Urothelium cell line (cell line): Measurements from ENCODE around the gene DNM3.
A peak's percentile ranks its signal among the peaks of the same experiment; 100 is the strongest.
"Not testable (repeated sequence)": the region's sequence is repeated elsewhere in the genome, so short reads cannot be mapped to it uniquely, and the experiment has no call there.

Experiments used
- DNase-seq: peaks from one replicate; pipeline ENCODE4 v3.0.0; 2011; ENCODE audit warnings: low spot score, mixed read lengths
- FAIRE-seq: peaks from 2 replicates; lab custom pipeline; 2011; peaks lifted over from hg19 to GRCh38; lab: Jason Lieb, UNC

DNM3 gene

DNA sequence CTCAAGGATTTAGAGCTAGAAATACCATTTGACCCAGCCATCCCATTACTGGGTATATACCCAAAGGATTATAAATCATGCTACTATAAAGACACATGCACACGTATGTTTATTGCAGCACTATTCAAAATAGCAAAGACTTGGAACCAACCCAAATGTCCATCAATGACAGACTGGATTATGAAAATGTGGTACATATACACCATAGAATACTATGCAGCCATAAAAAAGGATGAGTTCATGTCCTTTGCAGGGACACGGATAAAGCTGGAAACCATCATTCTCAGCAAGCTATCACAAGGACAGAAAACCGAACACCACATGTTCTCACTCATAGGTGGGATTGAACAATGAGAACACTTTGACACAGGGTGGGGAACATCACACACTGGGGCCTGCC, 595.9 kb downstream of the DNM3 start:
- not testable (repeated sequence) for FAIRE-seq, DNase-seq

DNA sequence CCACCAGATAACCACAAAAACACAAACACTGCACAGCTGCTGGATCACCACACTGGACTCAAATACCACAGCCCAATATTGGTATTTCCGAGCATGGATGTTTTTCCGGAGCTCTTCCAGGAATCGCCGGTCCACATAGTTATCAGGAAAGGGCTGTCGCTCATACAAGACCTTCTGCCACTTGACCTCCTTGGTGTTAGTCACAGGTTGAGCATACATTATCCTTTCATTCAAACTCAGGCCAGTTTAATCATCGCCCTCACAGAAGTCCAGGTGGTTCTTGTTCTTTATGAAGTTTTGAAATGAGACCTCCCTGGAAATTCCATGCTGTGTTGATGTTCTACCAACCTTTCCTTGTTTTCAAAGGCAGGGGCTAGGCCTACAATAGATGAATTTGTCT, 601.1 kb downstream of the DNM3 start:
- no peak for FAIRE-seq
- no peak for DNase-seq

DNA sequence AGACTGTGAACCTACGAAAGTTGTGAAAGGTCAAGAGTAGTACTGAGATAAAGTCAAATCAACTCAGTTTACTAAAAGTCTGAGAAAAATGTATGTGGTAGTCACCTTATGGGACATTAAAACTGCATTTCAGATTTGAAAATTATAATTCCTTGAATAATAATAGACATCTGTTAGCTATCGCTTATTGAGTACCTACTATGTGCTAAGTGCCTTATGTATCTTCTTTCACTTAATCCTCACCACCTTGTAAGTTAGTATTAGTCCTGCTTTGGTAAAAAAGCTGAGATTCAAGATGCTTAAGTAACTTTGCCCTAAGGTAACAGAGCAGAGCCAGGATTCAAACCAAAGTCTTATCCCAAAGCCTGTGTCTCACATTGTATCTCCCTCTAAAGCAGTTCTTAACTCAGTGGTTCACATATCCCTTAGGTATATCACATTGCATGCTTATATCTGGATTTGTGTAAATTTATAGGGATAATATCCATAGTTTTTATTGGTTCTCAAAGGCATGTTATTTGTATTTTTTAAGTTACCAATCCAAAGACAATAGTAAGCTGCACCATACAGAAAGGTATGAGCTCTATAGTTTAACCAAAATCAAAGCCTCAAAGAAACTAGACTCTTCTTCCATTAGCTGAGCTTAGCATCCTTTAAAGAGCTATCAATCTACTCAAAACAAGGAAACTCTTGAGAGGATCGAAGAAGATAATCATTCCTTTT, 601.7 kb downstream of the DNM3 start:
- FAIRE-seq (no peak), DNase-seq (no peak)

GRCh38 chr1:172443666-172444453, 602.6 kb downstream of the DNM3 start, which contains the start of gene PIGC:
Gene PIGC (minus strand): TSS chr1:172444069. CDS start chr1:172442622, 1,447 bp downstream.
- peak; percentile 79 for FAIRE-seq

DNA sequence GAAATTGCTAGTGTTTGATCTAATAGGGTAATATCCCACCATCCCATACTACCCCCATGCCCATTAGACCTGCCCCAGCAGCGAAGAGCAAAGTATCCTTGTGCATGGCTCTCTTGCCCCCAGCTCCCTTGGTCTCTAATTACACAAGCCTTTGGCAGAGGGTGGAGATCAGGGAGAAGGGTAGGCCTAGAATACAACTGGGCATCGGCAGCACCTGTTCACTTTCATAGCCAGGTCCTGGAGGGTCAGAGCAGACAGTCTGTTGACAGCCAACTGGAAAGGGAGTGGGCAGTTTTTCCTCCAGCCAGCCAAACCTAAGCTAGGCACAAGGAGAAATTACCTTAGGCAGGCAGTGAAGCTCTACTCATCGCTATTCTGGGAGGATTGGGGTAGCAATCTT, 605.2 kb downstream of the DNM3 start:
- FAIRE-seq (no peak), DNase-seq (no peak)

More at GRCh38 chr1:172443666-172444453, 602.6 kb downstream of the DNM3 start, which contains the start of gene PIGC:
- peak; percentile 95 for DNase-seq

DNA sequence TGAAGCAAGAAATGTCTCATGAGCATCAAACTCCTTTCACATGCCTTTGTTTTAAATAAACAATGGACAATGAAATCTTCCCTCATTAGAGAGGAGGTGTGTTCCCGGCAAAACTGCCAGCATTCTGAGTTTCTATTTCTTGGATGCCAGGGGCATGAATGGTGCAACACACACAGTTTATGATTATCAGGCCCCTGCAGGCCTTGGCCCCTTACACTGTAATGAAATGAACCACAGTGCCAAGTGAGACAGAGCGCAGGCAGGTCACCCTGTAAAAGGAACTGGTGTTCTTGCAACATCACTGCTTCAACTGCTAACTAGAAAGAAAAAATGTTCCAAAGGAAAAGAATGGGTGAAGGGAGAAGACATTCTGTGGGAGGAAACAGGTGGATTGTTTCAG, 606.3 kb downstream of the DNM3 start:
- DNase-seq (no peak), FAIRE-seq (no peak)

GRCh38 chr1:172448995-172449584, 607.8 kb downstream of the DNM3 start:
- no peak for DNase-seq

DNA sequence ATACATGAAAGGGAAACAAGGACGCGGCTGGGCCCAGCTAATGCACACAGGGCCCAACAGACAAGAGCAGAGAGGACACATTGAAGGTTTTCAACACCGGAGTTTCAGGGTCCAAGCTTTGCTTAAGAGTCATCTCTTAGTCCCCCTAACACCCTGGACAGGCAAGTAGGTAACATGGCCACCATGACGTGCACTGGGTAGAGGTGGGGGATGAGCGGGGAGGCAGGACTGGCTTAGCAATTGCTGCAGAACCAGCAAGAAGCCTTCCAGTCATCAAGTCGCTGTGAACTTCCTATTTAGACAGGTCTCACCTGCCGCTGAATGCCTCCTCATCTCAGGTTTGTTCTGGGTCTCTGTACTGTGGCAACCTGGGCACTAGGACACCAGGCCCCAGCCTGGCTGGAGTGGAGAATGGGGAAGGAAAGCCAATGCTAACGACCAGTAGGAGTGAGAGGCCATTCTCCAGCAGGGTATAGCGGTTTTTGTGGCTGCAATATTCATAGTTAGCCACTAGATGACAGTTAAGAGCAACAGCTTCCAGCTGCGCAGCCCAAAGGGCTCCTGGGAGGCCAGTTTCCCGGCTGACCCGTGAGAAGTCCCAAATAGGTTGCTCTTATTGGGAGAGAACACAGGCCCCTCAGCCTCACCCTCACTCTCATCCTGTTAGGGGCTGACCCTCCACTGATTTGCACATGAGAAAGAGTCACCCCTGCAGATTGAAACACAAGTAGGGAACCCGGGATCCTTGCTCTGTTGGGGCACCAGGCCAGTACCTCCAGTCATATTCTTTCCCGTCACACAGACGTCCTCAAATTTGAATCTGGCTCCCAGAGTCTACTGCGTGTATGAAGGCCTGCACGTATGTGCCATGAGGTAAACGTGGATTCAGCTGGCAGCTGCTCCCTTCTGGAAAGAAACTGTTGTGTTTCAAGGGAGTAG, 608.6 kb downstream of the DNM3 start:
- no peak for FAIRE-seq
- DNase-seq, result peak; percentile 80

More at GRCh38 chr1:172448995-172449584, 607.8 kb downstream of the DNM3 start:
- FAIRE-seq, result no peak

DNA sequence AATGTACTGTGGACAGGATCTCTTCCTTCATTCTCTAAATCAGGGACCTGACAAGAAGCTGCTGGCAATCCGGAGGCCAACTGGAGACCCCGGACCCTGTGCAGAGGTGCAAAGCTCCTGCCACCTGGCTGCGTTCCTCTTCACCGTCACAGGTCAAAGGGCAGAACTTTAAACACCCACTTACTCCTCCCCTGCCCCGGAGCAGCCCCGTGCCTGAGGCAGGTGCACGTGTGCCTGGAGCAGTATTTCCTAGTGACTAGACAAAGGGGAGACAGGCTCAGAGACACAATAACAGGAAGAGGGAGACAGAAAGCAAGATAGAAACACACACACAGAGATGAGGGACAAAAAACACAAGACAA, 609.2 kb downstream of the DNM3 start:
- FAIRE-seq (no peak), DNase-seq (no peak)

DNA sequence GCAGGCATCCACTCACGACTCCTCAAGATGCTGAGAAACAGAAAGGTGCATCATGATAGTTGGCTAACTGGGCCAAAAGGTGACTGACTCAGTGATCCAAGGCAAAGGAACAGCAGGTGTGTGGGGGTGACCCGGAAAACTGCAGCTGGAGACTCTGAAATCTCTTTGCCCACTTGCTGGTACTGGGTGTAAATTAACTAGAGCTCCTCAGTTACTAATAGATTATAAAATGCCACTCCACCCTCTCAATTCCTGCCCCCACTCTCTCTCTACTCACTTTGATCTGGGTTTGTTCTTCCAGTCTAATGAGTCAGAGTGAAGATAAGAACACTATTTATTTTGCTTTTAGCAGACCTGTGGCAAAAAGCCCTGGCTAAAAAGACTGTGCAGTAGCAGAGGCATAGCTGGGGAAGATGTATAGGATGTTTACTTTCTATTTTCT, 609.7 kb downstream of the DNM3 start:
- FAIRE-seq (no peak), DNase-seq (no peak)

- FAIRE-seq (no peak), DNase-seq (no peak)
These were observed 611.3 kb downstream of the DNM3 start for GRCh38 chr1:172452536-172453152.

DNA sequence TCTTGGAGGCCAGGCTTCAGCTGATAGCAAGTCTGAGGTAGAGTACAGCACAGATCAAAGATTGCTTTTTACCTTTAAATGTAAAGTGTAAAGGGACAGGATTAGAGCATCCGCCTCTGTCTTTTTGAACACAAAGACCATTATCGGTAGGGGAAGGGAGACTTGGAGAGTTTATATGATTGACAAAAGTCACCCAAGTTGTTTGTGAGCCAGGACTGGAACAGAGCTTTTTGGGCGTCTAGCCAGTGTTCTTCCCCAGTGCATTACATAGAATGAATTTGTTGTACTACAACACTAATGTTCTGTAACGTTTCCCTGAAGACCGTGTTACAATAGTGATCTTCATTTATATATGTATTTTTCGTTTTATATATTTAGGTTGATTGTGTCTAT, 611.9 kb downstream of the DNM3 start:
- DNase-seq (no peak), FAIRE-seq (no peak)

DNA sequence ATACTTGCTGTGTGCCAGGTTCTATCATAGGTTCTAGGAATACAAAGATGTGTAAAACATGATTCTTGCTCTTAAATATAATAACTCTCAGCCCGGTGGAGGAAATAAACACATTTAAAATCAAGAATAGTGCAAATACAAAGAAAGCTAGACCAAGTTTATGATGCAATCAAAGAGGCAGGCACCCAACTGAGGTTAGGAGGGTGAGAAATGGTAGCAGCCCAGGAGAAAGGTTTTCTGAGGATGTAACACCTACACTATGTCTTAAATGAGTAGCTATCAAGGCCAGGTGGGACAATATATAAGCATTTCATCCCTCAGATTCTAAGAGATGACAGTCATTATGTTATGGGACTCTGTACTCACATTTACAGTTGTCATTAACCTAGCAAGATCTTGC, 612.3 kb downstream of the DNM3 start:
- DNase-seq, result no peak
- FAIRE-seq, result no peak

DNA sequence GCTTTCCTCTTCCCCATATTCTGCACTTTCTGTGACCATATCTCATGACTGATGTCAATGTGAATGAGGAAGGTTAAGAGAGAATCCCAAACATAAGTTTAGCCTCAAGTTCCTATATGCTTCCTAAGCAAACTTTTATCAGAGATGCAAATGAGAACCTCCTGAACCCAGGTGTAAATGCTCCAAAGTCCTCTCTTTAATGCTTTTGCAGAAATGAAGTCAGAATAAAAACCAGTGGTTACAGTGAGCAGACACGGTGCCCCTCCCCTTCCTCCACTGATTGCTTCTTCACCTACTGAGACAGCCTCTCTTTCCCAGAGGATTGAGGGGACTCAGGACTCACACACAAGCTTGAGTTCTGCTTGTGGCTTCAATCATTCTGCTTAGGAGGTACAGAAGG, 614.2 kb downstream of the DNM3 start:
- FAIRE-seq, result no peak
- no peak for DNase-seq

DNA sequence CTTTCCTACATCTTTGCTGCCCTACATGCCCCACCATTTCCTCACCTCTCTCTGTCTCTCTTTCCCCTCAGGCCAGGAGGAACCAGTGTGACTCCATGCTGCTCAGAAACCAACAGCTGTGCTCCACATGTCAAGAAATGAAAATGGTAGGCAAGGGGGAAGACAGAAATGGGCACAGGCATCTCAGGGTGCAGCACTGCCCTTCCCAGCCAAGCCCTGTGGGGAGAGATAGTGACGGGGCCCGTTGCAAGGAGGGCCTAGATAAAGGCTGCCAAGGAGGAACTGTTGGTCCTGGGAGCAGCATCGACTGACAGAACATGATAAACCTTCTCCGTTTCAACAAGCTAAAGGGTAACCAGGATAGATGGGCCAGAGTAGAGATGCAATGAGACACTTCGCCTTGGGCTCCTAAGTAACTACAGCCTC, 615.1 kb downstream of the DNM3 start:
- no peak for FAIRE-seq
- no peak for DNase-seq

GRCh38 chr1:172457479-172458130, 616.3 kb downstream of the DNM3 start:
- FAIRE-seq, result no peak
- DNase-seq, result no peak

- FAIRE-seq, result no peak
- no peak for DNase-seq
These were observed 618.9 kb downstream of the DNM3 start for GRCh38 chr1:172460177-172460576.

GRCh38 chr1:172460887-172461315, 619.6 kb downstream of the DNM3 start:
- FAIRE-seq, result no peak
- DNase-seq, result no peak
